Stomach (tissue), 9 donors: ENCODE measurements around the gene UBXN7. TPM values are rescaled to one million over a fixed set of nuclear protein-coding genes. Genes with fewer than 3 reads are reported as not detected.
"Not testable (repeated sequence)": the region's sequence is repeated elsewhere in the genome, so short reads cannot be mapped to it uniquely, and the experiment has no call there.

ENCODE experiments used
- DNase-seq, 2 donors: peaks; one replicate each; pipeline versions ENCODE4 v3.0.0 to v3.0.0-alpha.2; 2013 to 2019
- H3K27ac ChIP-seq, 5 donors: fragments of 200-600 bp in 4 of 5; sonication (generic) in 4 of 5; one replicate each; pipeline ENCODE4 v1.5.1; 2013 to 2019; ENCODE audit warnings: mild to moderate bottlenecking in 1 of 5, moderate library complexity in 1 of 5
- H3K27me3 ChIP-seq, 3 donors: fragments of 200-600 bp; sonication (generic); one replicate each; pipeline ENCODE4 v1.5.1; 2017 to 2019; ENCODE audit warnings: mixed run types in 1 of 3
- H3K36me3 ChIP-seq, 4 donors: fragments of 200-600 bp; sonication (generic); 1 replicate in 3 of 4; 2 replicates in 1 of 4; pipeline ENCODE4 v1.5.1; 2016 to 2019
- H3K4me1 ChIP-seq, 4 donors: fragments of 200-600 bp; sonication (generic); one replicate each; pipeline ENCODE4 v1.5.1; 2016 to 2019
- H3K4me3 ChIP-seq, 4 donors: fragments of 200-600 bp; sonication (generic) in 3 of 4; one replicate each; pipeline ENCODE4 v1.5.1; 2016 to 2019; ENCODE audit warnings: mild to moderate bottlenecking in 1 of 4
- H3K9me3 ChIP-seq, 4 donors: fragments of 200-600 bp; sonication (generic); one replicate each; pipeline ENCODE4 v1.5.1; 2016 to 2019
- CTCF ChIP-seq, 7 experiments: fragments of 450-650 bp in 4 of 7; fragments of 200-600 bp in 3 of 7; sonication (generic) in 3 of 7; IDR thresholded peaks; one replicate each; pipeline ENCODE4 v1.5.1; 2016 to 2019; ENCODE audit warnings: antibody characterized with exemption in 7 of 7, control low read depth in 2 of 7, mild to moderate bottlenecking in 1 of 7
- EP300 ChIP-seq: sonication (generic); formaldehyde crosslinking; IDR thresholded peaks from one replicate; pipeline ENCODE4 v1.6.1; 2017; ENCODE audit warnings: antibody characterized with exemption
- POLR2A ChIP-seq, 4 donors: fragments of 450-650 bp; IDR thresholded peaks; one replicate each; pipeline ENCODE4 v1.6.1; 2016; ENCODE audit warnings: antibody characterized with exemption in 4 of 4, control low read depth in 2 of 4, mild to moderate bottlenecking in 1 of 4, moderate library complexity in 1 of 4
- POLR2AphosphoS5 ChIP-seq, 3 donors: sonication (generic); formaldehyde crosslinking; IDR thresholded peaks; one replicate each; pipeline ENCODE4 v1.6.1; 2016; ENCODE audit warnings: antibody characterized with exemption in 3 of 3
- WGBS, 5 donors: extraction: QIAGEN DNeasy Blood & Tissue Kit in 3 of 5; methylation state at CpG; one replicate each; pipeline versions ENCODE4 v1.1.5 to v1.1.7; 2013 to 2018; 5-methylcytosine and 5-hydroxymethylcytosine counted together
- intact Hi-C: fragments of 100-400 bp; cut with DNase I; formaldehyde crosslinking; loops from one replicate; pipeline ENCODE4 v1.15.1; 2023; ENCODE audit warnings: low total_unique reads
- polyA plus RNA-seq, 3 donors: library from polyadenylated mRNA; stranded (reverse); fragments of 200-250 nt; gene quantifications; one replicate each; pipeline ENCODE4 v1.2.3, GENCODE V29; 2013
- total RNA-seq, 5 donors: library from RNA; depleted of rRNA; stranded (reverse); fragments of >200 nt; gene quantifications; one replicate each; pipeline versions ENCODE4 v1.1.0 to v1.2.3, GENCODE V29; 2014 to 2016
- donor health status: healthy with polysubstance abuse.
- donor health status: Bipolar disorder and iron deficiency.
- donor health status: healthy.

Gene UBXN7
- total and polyA plus RNA-seq, 8 donors = 2.2 to 39.3 (median 14.4) TPM

- no peak overlapping the region for H3K27ac ChIP-seq
- DNase-seq = no peak
- TF ChIP-seq CTCF (IDR thresholded peaks at IDR 0.05) (no peak), EP300 (no peak), POLR2A (IDR thresholded peaks at IDR 0.05) (no peak), POLR2AphosphoS5 (IDR thresholded peaks at IDR 0.05) (no peak)
- intact Hi-C loops = no loop called here
- H3K4me3 ChIP-seq = no peak overlapping the region
- no peaks in the 10 kb centered on the region for H3K9me3 ChIP-seq
- 60 to 73% (median 63%) methylated on average over 3 of the region's 3 CpGs for WGBS, 5 donors
- peaks cover 0 to 32% (median 27%) of the 10 kb centered on the region in 4 donors for H3K36me3 ChIP-seq
- no peaks in the 10 kb centered on the region for H3K4me1 ChIP-seq
- H3K27me3 ChIP-seq = no peaks in the 10 kb centered on the region
Observed at GRCh38 chr3:196378146-196378841, 53.9 kb downstream of the UBXN7 start.

GRCh38 chr3:196377321-196377720 is 54.9 kb downstream of the UBXN7 start:
- Histone ChIP-seq H3K27me3 (no peaks in the 10 kb centered on the region), H3K27ac (no peak overlapping the region), H3K36me3 (peaks cover 0 to 33% (median 27%) of the 10 kb centered on the region in 4 donors), H3K4me3 (no peak overlapping the region), H3K4me1 (no peaks in the 10 kb centered on the region), H3K9me3 (no peaks in the 10 kb centered on the region)
- intact Hi-C loops = no loop called here
- 85 to 92% (median 88%) methylated on average over 5 of the region's 5 CpGs for WGBS, 5 donors
- DNase-seq = no peak
- TF ChIP-seq CTCF (IDR thresholded peaks at IDR 0.05) = no peak
- no peak for TF ChIP-seq POLR2AphosphoS5 (IDR thresholded peaks at IDR 0.05)
- no peak for TF ChIP-seq EP300

- no peak overlapping the region for H3K4me3 ChIP-seq
- peaks cover 0 to 6% (median 2%) of the 10 kb centered on the region in 4 donors for H3K4me1 ChIP-seq
- H3K9me3 ChIP-seq = no peaks in the 10 kb centered on the region
- no peak for TF ChIP-seq POLR2AphosphoS5 (IDR thresholded peaks at IDR 0.05)
- no peak for TF ChIP-seq CTCF (IDR thresholded peaks at IDR 0.05)
- TF ChIP-seq EP300 = no peak
- TF ChIP-seq POLR2A (IDR thresholded peaks at IDR 0.05) = no peak
- H3K27me3 ChIP-seq = no peaks in the 10 kb centered on the region
- WGBS, 5 donors = 83 to 91% (median 88%) methylated on average over 4 of the region's 4 CpGs
- DNase-seq = no peak
- peaks cover 23 to 92% (median 84%) of the 10 kb centered on the region in 4 donors for H3K36me3 ChIP-seq
- no peak overlapping the region for H3K27ac ChIP-seq
- intact Hi-C loops = no loop called here
Observed at GRCh38 chr3:196365736-196366135, 66.5 kb downstream of the UBXN7 start.

- DNase-seq = no peak
- Histone ChIP-seq H3K4me3 (no peak overlapping the region), H3K36me3 (peaks cover 41 to 94% (median 84%) of the 10 kb centered on the region in 4 donors), H3K9me3 (no peaks in the 10 kb centered on the region), H3K27me3 (no peaks in the 10 kb centered on the region), H3K27ac (no peak overlapping the region), H3K4me1 (peaks cover 0 to 6% (median 3%) of the 10 kb centered on the region in 4 donors)
- WGBS, 5 donors = 85 to 94% (median 91%) methylated on average over 7 of the region's 7 CpGs
- intact Hi-C loops = no loop called here
- TF ChIP-seq EP300 = no peak
- TF ChIP-seq POLR2A (IDR thresholded peaks at IDR 0.05) = no peak
- TF ChIP-seq CTCF (IDR thresholded peaks at IDR 0.05) = no peak
Observed at GRCh38 chr3:196360586-196360985, 71.6 kb downstream of the UBXN7 start.

- H3K9me3 ChIP-seq, DNase-seq, H3K27me3 ChIP-seq, H3K4me3 ChIP-seq, H3K27ac ChIP-seq, H3K4me1 ChIP-seq, intact Hi-C loops: not testable (repeated sequence)
- 91 to 99% (median 98%) methylated on average over 4 of the region's 4 CpGs for WGBS, 5 donors
- H3K36me3 ChIP-seq = peaks cover 44 to 99% (median 98%) of the 10 kb centered on the region in 4 donors
Observed at GRCh38 chr3:196358540-196358939, 73.7 kb downstream of the UBXN7 start.
